Uterus (tissue), 2 donors: ENCODE measurements around the gene DOK6.

ENCODE experiments used
- CTCF ChIP-seq, 4 experiments: fragments of 200-600 bp in 2 of 4; fragments of 450-650 bp in 2 of 4; sonication (generic) in 2 of 4; IDR thresholded peaks; one replicate each; pipeline ENCODE4 v1.5.1; 2016 to 2019; ENCODE audit warnings: antibody characterized with exemption in 4 of 4, mild to moderate bottlenecking in 2 of 4, moderate library complexity in 1 of 4
- POLR2A ChIP-seq, 2 donors: fragments of 450-650 bp; IDR thresholded peaks; one replicate each; pipeline ENCODE4 v1.6.1; 2016; ENCODE audit warnings: antibody characterized with exemption in 2 of 2, mild to moderate bottlenecking in 1 of 2, moderate library complexity in 1 of 2

GRCh38 chr18:69878213-69878933 lies 477.7 kb downstream of the DOK6 start:
- TF ChIP-seq CTCF (IDR thresholded peaks at IDR 0.05) (no peak), POLR2A (IDR thresholded peaks at IDR 0.05) (no peak)
